K562 (cell line): ENCODE data around the gene PPP2R3B.

Experiments used
- ETV6 ChIP-seq, 3 experiments: fragments of 150-350 bp in 1 of 3; sonication (generic) in 1 of 3; formaldehyde crosslinking in 1 of 3; IDR thresholded peaks; 2 replicates each; pipeline versions ENCODE4 v1.6.1 to v1.8.0; 2014 to 2022; ENCODE audit warnings: borderline replicate concordance in 2 of 3, low read depth in 2 of 3, antibody characterized with exemption in 1 of 3, low read length in 1 of 3, mild to moderate bottlenecking in 1 of 3, missing genetic modification reagents in 1 of 3
- MAZ ChIP-seq, 2 experiments: fragments of 450-650 bp in 1 of 2; sonication (generic) in 1 of 2; formaldehyde crosslinking; IDR thresholded peaks in 1 of 2; conservative IDR thresholded peaks in 1 of 2; 2 replicates each; pipeline versions ENCODE4 v1.4.0 to v1.5.0; 2020; ENCODE audit warnings: mild to moderate bottlenecking in 1 of 2, missing genetic modification reagents in 1 of 2
- POLR3A ChIP-seq: IDR thresholded peaks from 2 replicates; pipeline ENCODE4 v1.6.1; 2011; ENCODE audit warnings: borderline replicate concordance, mild to moderate bottlenecking, moderate library complexity; ENCODE audit not compliant: insufficient read length, insufficient read depth; ENCODE audit errors: extremely low read depth
- SMC3 ChIP-seq: conservative IDR thresholded peaks from 2 replicates; pipeline ENCODE4 v1.6.1; 2011; ENCODE audit warnings: low read depth, low read length, improper control_type of control experiment; ENCODE audit not compliant: insufficient read depth
- TF ChIP-seq, protein P1 (sequence below): fragments of 450-650 bp; IDR thresholded peaks from 2 replicates; pipeline ENCODE4 v1.6.1; 2017; ENCODE audit warnings: antibody characterized with exemption, mild to moderate bottlenecking

DNA sequence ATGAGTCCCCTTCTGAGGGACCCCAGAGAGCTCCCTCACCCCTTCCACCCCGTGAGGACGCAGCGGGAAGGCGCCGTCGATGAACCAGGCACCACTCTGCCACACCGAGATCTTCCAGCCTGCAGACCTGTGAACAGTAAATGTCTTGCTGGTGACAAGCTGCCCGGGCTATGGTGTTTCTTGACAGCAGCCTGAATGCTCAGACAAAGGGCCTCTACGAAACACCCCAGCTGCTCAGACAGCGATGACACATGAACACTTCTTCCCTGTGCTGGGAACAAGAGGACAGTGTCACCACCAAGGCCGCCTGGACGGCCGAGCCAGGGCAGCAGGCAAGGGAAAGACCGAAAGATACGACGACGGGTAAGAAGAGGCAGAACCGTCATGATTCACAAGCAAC lies 37.5 kb downstream of the PPP2R3B start:
- no peak for TF ChIP-seq MAZ (CRISPR knock-in tag; conservative IDR thresholded peaks at IDR 0.05 in 1 of 2, IDR thresholded peaks at IDR 0.05 in 1 of 2)
- TF ChIP-seq ETV6 (IDR thresholded peaks at IDR 0.05; ENCODE audit: borderline replicate concordance in 1 of 2, low read depth in 2 of 2, low read length in 1 of 2) = no peak
- TF ChIP-seq ETV6 (CRISPR knock-in tag; IDR thresholded peaks at IDR 0.05; ENCODE audit: borderline replicate concordance) = no peak
- TF ChIP-seq, protein P1, sequence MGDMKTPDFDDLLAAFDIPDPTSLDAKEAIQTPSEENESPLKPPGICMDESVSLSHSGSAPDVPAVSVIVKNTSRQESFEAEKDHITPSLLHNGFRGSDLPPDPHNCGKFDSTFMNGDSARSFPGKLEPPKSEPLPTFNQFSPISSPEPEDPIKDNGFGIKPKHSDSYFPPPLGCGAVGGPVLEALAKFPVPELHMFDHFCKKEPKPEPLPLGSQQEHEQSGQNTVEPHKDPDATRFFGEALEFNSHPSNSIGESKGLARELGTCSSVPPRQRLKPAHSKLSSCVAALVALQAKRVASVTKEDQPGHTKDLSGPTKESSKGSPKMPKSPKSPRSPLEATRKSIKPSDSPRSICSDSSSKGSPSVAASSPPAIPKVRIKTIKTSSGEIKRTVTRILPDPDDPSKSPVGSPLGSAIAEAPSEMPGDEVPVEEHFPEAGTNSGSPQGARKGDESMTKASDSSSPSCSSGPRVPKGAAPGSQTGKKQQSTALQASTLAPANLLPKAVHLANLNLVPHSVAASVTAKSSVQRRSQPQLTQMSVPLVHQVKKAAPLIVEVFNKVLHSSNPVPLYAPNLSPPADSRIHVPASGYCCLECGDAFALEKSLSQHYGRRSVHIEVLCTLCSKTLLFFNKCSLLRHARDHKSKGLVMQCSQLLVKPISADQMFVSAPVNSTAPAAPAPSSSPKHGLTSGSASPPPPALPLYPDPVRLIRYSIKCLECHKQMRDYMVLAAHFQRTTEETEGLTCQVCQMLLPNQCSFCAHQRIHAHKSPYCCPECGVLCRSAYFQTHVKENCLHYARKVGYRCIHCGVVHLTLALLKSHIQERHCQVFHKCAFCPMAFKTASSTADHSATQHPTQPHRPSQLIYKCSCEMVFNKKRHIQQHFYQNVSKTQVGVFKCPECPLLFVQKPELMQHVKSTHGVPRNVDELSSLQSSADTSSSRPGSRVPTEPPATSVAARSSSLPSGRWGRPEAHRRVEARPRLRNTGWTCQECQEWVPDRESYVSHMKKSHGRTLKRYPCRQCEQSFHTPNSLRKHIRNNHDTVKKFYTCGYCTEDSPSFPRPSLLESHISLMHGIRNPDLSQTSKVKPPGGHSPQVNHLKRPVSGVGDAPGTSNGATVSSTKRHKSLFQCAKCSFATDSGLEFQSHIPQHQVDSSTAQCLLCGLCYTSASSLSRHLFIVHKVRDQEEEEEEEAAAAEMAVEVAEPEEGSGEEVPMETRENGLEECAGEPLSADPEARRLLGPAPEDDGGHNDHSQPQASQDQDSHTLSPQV = no peak
- no peak for TF ChIP-seq POLR3A
- no peak for TF ChIP-seq SMC3
